Left ventricle myocardium inferior (tissue), 1 donor: ENCODE data around the gene TRIM37. TPM values are rescaled to one million over a fixed set of nuclear protein-coding genes. Genes with fewer than 3 reads are reported as not detected.

Source experiments
- DNase-seq: peaks from one replicate; pipeline ENCODE4 v3.0.0-alpha.2; 2020
- H3K27ac ChIP-seq: fragments of 200-600 bp; replicated peaks from 2 replicates; pipeline ENCODE4 v1.8.0; 2021
- H3K27me3 ChIP-seq: fragments of 200-600 bp; 2 replicates; pipeline ENCODE4 v1.8.0; 2021; ENCODE audit warnings: low read depth
- H3K36me3 ChIP-seq: fragments of 200-600 bp; 2 replicates; pipeline ENCODE4 v1.8.0; 2021
- H3K4me1 ChIP-seq: fragments of 200-600 bp; 2 replicates; pipeline ENCODE4 v1.8.0; 2021
- H3K4me3 ChIP-seq: fragments of 200-600 bp; 2 replicates; pipeline ENCODE4 v1.8.0; 2021; ENCODE audit warnings: mild to moderate bottlenecking, moderate library complexity
- H3K9me3 ChIP-seq: fragments of 200-600 bp; replicated peaks from 2 replicates; pipeline ENCODE4 v1.8.0; 2021
- intact Hi-C: fragments of 100-400 bp; cut with micrococcal nuclease; formaldehyde crosslinking; loops from one replicate; pipeline ENCODE4 v1.11.0; 2022
- total RNA-seq: library from RNA; stranded (reverse); fragmentation: NEBNext Ultra II Directional; extraction: Animal tissue kit (Norgen Biotek cat#: 25700); gene quantifications from one replicate; pipeline ENCODE4 v1.2.1, GENCODE V29; 2021
- TF ChIP-seq, protein P1 (sequence below): fragments of 200-600 bp; IDR thresholded peaks from 2 replicates; pipeline ENCODE4 v1.8.0; 2021; ENCODE audit warnings: antibody characterized with exemption, mild to moderate bottlenecking, borderline replicate concordance
- donor health status: DM: no; HTN: yes; CAD: no; lungs with severe emphysema.

TRIM37 gene
- total RNA-seq, 1 donor from 2014 or later, result 20.9 TPM

DNA sequence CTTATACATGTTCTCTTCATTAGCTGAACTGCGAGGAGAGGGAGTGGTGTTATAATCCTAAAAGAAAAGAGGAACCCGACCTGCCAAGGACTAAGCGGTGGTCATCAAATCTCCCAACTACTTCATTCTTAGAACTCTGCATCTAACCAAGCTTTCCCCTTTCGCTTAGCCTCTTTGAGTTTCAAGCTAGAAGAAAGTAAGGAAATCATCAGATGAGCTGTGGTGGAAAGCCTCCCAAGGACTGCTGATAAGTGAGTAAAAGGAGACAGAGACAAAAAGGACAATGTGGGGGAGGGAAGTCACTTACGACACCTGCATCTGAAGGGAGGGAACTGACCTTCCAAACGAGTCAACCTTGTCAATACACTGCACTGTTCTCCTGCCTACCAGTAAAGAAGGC, 121.3 kb downstream of the TRIM37 start:
- H3K27me3 ChIP-seq, result no peaks in the 10 kb centered on the region
- no peak overlapping the region for H3K4me3 ChIP-seq
- H3K27ac ChIP-seq, result no peak overlapping the region
- intact Hi-C loops, result no loop called here
- H3K4me1 ChIP-seq, result no peaks in the 10 kb centered on the region
- TF ChIP-seq, protein P1, sequence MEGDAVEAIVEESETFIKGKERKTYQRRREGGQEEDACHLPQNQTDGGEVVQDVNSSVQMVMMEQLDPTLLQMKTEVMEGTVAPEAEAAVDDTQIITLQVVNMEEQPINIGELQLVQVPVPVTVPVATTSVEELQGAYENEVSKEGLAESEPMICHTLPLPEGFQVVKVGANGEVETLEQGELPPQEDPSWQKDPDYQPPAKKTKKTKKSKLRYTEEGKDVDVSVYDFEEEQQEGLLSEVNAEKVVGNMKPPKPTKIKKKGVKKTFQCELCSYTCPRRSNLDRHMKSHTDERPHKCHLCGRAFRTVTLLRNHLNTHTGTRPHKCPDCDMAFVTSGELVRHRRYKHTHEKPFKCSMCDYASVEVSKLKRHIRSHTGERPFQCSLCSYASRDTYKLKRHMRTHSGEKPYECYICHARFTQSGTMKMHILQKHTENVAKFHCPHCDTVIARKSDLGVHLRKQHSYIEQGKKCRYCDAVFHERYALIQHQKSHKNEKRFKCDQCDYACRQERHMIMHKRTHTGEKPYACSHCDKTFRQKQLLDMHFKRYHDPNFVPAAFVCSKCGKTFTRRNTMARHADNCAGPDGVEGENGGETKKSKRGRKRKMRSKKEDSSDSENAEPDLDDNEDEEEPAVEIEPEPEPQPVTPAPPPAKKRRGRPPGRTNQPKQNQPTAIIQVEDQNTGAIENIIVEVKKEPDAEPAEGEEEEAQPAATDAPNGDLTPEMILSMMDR, result no peak
- DNase-seq, result no peak
- H3K36me3 ChIP-seq, result no peaks in the 10 kb centered on the region
- no peaks in the 10 kb centered on the region for H3K9me3 ChIP-seq

DNA sequence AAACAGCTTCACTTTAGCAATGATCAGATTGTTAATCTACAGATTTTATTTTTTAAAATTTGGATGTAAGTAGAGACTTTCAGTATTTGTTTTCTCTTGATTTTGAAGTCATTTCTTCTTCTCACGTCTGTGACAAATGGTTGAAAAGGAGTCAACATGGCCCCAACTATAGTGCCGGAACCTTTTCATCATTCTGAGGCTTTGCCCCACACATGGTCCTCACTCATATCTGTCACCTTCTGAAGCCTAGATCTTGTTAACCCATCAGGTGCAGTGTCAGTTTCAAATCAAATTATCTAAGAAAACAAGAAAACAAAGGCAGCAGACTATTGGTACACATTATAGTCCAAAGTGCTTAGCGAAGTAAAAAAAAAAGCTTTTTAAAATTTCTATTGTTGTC, 124.1 kb downstream of the TRIM37 start:
- no peak overlapping the region for H3K27ac ChIP-seq
- DNase-seq, result no peak
- TF ChIP-seq, protein P1, result no peak
- H3K9me3 ChIP-seq, result no peaks in the 10 kb centered on the region
- H3K36me3 ChIP-seq, result no peaks in the 10 kb centered on the region
- no peaks in the 10 kb centered on the region for H3K27me3 ChIP-seq
- intact Hi-C loops, result no loop called here
- no peak overlapping the region for H3K4me3 ChIP-seq
- no peaks in the 10 kb centered on the region for H3K4me1 ChIP-seq

DNA sequence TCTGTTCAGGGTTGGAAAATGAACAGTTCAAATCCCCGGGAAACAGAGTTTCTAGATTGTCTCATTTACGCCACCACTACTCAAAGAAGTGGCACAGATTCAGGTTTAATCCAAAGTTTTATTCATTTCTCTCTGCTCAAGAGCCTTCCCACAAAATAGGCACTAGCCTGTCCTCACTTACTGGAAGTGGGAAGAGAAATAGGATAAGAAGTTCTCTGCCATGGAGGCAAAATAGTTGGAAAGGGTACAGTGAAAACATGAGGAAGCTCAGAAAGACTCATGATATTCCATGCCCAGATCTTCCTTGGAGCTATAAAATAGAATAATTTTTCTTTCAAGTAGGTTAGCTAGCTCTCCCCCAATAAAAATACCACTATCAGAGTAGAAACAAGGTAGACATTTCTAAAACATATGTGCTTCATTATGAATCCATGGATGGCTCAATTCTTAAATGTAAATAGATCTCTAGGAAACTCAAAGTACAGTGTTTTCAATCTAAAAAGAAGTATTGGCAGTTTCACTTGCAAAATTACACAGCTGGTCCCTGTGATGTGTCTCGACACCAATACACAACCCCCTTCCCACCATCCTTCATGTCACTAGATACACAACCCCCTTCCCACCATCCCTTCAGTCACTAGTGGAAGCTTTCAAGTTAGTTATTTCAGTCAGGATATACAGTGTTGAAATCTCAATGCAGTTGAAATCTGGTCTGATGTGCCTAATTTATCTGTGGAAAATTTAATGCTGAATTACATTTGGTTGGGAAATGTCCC, 125.8 kb downstream of the TRIM37 start:
- DNase-seq, result no peak
- Histone ChIP-seq H3K36me3 (no peaks in the 10 kb centered on the region), H3K9me3 (no peaks in the 10 kb centered on the region), H3K4me3 (no peak overlapping the region), H3K4me1 (no peaks in the 10 kb centered on the region), H3K27ac (no peak overlapping the region), H3K27me3 (no peaks in the 10 kb centered on the region)
- TF ChIP-seq, protein P1, result no peak
- intact Hi-C loops, result no loop called here

DNA sequence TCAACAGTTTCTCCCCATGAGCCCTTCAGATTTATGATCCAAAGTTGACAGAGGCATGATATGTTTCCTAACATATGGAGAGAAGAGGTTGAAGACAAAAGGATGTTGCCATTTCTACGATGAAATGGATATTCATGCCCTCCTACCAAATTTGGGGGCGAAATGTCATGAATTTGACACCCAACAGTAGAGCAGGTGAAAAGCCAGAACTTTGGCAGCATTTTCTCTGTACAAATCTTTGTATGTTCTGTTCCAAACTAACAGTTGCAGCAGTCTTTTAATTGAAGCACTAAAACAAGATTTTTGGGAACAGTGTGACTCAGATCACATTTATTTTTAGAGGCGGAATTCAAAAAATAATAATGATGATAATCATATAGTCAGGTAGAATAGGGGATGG, 130.1 kb downstream of the TRIM37 start:
- TF ChIP-seq, protein P1, result no peak
- no peaks in the 10 kb centered on the region for H3K36me3 ChIP-seq
- H3K27me3 ChIP-seq, result no peaks in the 10 kb centered on the region
- intact Hi-C loops, result no loop called here
- H3K4me1 ChIP-seq, result no peaks in the 10 kb centered on the region
- no peak for DNase-seq
- no peaks in the 10 kb centered on the region for H3K9me3 ChIP-seq
- no peak overlapping the region for H3K27ac ChIP-seq
- H3K4me3 ChIP-seq, result no peak overlapping the region

DNA sequence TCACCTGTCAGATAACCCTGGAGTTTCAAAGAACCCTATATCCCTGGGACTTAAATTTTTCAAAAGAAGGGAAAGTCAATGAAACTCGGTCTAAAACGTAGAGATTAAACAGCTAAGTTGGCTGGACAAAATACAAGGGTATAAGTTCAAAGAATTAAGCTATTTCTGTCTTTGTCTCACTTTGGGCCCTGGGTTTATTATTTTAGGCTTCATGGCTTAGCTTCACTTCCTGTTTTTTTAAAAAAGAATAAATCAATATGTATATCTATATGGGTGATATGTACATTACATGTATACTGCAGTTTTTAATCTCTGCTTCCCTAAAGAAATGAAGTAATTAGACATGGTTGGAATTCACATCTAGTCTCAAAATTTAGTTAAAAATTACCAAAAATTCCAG, 132.3 kb downstream of the TRIM37 start:
- Histone ChIP-seq H3K9me3 (no peaks in the 10 kb centered on the region), H3K4me3 (no peak overlapping the region), H3K36me3 (no peaks in the 10 kb centered on the region), H3K27ac (no peak overlapping the region), H3K4me1 (no peaks in the 10 kb centered on the region), H3K27me3 (no peaks in the 10 kb centered on the region)
- DNase-seq, result no peak
- intact Hi-C loops, result no loop called here
- TF ChIP-seq, protein P1, result no peak
